HL-60 (cell line): ENCODE measurements around the gene MT1X.

Experiments used
- CTCF ChIP-seq: IDR thresholded peaks from one replicate; pipeline ENCODE4 v1.5.1; 2011; ENCODE audit warnings: low read length, control low read depth, inconsistent platforms; ENCODE audit not compliant: insufficient read depth
- GABPA ChIP-seq: IDR thresholded peaks from 2 replicates; pipeline ENCODE4 v1.6.1; 2012; ENCODE audit warnings: low read depth
- POLR2AphosphoS5 ChIP-seq: IDR thresholded peaks from 2 replicates; pipeline ENCODE4 v1.6.1; 2012; ENCODE audit warnings: low read depth
- REST ChIP-seq: IDR thresholded peaks from 2 replicates; pipeline ENCODE4 v1.6.1; 2012; ENCODE audit warnings: low read depth; ENCODE audit not compliant: insufficient replicate concordance
- SPI1 ChIP-seq: IDR thresholded peaks from 2 replicates; pipeline ENCODE4 v1.6.1; 2012; ENCODE audit warnings: low read depth, mild to moderate bottlenecking, borderline replicate concordance

DNA sequence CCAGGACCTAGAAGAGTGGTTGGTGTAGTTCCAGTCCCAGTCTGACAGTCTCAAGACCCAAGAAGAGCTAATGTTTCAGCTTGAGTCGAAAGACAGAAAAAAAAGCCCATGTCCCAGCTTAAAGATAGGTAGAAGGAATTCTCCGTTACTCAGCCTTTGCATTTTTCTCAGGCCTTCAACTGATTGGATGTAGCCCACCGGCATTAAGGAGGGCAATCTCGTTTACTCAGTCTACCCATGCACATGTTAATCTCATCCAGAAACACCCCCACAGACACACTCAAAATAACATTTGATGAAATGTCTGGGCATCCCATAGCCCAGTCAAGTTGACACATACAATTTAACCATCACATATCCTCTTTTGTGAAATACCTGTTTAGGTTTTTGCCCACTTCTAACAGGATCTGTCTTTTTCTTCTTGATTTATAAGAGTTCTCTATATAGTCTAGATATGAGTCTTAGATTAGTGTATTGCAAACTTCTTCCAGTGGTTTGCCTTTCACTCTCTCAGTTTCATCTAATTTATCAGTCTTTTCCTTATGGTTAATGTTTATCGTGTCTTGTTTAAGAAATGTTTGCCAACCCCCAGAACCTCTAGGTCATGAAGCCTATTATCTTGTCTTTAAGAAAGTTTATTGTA lies 40.1 kb downstream of the MT1X start:
- TF ChIP-seq CTCF, result no peak
- no peak for TF ChIP-seq POLR2AphosphoS5
- no peak for TF ChIP-seq REST
- TF ChIP-seq GABPA, result no peak
- no peak for TF ChIP-seq SPI1
